HL-60 (cell line): ENCODE data around the gene NCK2.

ENCODE experiments used
- DNase-seq, 2 experiments: peaks; one replicate each; pipeline ENCODE4 v3.0.0-alpha.2; 2010 to 2020; ENCODE audit warnings: low read depth in 1 of 2, low spot score in 1 of 2
- H3K27ac ChIP-seq: fragments of 250-450 bp; sonication (Bioruptor Pico); replicated peaks from 2 replicates; pipeline ENCODE4 v1.5.1; 2020; ENCODE audit warnings: mild to moderate bottlenecking, moderate library complexity
- H3K27me3 ChIP-seq: fragments of 250-450 bp; sonication (Bioruptor Pico); 2 replicates; pipeline ENCODE4 v1.5.1; 2021; ENCODE audit warnings: mild to moderate bottlenecking, moderate library complexity; ENCODE audit not compliant: insufficient read depth, poor library complexity, severe bottlenecking
- H3K4me3 ChIP-seq: replicated peaks from 2 replicates; pipeline ENCODE4 v1.5.1; 2011; ENCODE audit warnings: mild to moderate bottlenecking, control low read depth, low read length; ENCODE audit not compliant: insufficient read depth
- GABPA ChIP-seq: IDR thresholded peaks from 2 replicates; pipeline ENCODE4 v1.6.1; 2012; ENCODE audit warnings: low read depth
- POLR2AphosphoS5 ChIP-seq: IDR thresholded peaks from 2 replicates; pipeline ENCODE4 v1.6.1; 2012; ENCODE audit warnings: low read depth
- SPI1 ChIP-seq: IDR thresholded peaks from 2 replicates; pipeline ENCODE4 v1.6.1; 2012; ENCODE audit warnings: low read depth, mild to moderate bottlenecking, borderline replicate concordance
- TF ChIP-seq, protein P1 (sequence below): IDR thresholded peaks from one replicate; pipeline ENCODE4 v1.5.1; 2011; ENCODE audit warnings: low read length, control low read depth, inconsistent platforms; ENCODE audit not compliant: insufficient read depth
- TF ChIP-seq, protein P2 (sequence below): IDR thresholded peaks from 2 replicates; pipeline ENCODE4 v1.6.1; 2012; ENCODE audit warnings: low read depth; ENCODE audit not compliant: insufficient replicate concordance

Gene NCK2

DNA sequence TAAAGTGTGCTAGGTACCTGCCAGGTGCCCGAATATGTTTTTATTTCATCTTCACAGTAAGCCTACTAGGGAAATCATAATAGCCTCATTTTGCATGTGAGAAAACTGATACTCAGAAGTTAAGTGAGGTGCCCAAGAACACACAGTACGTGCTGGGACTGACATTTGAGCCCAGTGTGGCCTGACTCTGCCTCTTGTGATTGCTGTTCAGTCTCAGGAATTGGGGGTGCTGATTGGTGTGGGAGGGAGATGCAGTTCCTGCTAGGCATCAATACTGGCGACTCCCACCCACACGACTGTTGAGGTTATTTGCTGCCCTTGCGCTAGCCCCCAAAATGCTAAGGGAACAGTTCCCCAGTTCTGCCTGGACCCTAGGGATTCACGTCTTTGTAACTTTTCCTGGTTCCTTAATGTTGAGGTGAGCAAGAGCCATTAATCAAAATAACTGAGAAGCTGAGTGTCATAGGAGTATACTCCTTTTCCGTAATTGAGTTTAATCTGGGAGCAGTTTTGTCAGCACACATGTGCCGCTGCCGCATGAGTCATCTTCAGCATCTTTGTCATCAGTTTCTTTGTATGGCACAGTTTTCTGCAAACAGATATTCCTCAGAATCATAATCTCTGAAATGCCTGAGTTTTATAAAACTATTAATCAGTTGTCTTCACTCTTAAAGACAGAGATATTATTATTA, 120.7 kb downstream of the NCK2 start:
- Histone ChIP-seq H3K27me3 (no peaks in the 10 kb centered on the region), H3K27ac (no peak overlapping the region), H3K4me3 (no peak overlapping the region)
- TF ChIP-seq SPI1, result no peak
- TF ChIP-seq, protein P1, sequence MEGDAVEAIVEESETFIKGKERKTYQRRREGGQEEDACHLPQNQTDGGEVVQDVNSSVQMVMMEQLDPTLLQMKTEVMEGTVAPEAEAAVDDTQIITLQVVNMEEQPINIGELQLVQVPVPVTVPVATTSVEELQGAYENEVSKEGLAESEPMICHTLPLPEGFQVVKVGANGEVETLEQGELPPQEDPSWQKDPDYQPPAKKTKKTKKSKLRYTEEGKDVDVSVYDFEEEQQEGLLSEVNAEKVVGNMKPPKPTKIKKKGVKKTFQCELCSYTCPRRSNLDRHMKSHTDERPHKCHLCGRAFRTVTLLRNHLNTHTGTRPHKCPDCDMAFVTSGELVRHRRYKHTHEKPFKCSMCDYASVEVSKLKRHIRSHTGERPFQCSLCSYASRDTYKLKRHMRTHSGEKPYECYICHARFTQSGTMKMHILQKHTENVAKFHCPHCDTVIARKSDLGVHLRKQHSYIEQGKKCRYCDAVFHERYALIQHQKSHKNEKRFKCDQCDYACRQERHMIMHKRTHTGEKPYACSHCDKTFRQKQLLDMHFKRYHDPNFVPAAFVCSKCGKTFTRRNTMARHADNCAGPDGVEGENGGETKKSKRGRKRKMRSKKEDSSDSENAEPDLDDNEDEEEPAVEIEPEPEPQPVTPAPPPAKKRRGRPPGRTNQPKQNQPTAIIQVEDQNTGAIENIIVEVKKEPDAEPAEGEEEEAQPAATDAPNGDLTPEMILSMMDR, result no peak
- TF ChIP-seq, protein P2, sequence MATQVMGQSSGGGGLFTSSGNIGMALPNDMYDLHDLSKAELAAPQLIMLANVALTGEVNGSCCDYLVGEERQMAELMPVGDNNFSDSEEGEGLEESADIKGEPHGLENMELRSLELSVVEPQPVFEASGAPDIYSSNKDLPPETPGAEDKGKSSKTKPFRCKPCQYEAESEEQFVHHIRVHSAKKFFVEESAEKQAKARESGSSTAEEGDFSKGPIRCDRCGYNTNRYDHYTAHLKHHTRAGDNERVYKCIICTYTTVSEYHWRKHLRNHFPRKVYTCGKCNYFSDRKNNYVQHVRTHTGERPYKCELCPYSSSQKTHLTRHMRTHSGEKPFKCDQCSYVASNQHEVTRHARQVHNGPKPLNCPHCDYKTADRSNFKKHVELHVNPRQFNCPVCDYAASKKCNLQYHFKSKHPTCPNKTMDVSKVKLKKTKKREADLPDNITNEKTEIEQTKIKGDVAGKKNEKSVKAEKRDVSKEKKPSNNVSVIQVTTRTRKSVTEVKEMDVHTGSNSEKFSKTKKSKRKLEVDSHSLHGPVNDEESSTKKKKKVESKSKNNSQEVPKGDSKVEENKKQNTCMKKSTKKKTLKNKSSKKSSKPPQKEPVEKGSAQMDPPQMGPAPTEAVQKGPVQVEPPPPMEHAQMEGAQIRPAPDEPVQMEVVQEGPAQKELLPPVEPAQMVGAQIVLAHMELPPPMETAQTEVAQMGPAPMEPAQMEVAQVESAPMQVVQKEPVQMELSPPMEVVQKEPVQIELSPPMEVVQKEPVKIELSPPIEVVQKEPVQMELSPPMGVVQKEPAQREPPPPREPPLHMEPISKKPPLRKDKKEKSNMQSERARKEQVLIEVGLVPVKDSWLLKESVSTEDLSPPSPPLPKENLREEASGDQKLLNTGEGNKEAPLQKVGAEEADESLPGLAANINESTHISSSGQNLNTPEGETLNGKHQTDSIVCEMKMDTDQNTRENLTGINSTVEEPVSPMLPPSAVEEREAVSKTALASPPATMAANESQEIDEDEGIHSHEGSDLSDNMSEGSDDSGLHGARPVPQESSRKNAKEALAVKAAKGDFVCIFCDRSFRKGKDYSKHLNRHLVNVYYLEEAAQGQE, result no peak
- DNase-seq, result no peak

DNA sequence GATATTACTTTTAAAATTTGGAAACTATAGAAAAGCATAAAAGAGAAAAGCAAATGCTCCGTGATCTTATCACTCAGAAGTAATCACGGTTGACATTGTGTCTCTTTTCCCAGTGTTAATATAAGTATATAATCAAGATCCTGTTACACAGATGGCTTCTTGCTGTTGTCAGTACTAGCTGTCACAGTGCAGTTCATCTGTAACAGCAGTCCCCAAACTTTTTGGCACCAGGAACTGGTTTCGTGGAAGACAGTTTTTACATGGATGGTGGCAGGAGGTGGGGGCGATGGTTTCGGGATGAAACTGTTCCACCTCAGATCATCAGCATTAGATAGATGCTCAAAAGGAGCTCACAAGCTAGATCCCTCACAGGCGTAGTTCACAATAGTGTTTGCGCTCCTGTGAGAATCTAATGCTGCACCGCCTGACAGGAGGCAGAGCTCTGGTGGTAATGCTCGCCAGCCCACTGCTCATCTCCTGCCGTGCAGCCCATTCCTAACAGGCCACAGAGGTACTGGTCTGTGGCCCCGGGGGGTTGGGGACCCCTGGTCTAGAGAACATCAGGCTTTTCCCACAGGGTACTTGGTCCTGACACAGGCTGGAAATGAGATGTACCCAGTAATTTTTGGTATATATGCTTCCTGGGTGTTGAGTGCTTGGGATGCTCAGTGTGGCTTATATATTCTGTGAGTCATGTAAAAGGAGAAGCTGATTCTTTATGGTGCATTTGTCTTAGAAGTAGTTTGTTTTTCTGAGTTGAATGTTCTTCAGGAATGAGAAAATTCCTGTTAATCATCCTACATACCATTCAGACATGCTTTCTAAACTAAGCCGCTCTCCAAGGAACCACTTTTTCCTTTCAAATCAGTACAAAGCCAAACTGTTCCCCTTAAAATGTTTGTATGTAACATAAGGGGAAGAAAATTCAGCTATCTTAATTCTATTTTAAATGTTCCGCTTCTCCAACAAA, 121.8 kb downstream of the NCK2 start:
- TF ChIP-seq SPI1, result no peak
- TF ChIP-seq GABPA, result no peak
- Histone ChIP-seq H3K4me3 (no peak overlapping the region), H3K27ac (no peak overlapping the region), H3K27me3 (no peaks in the 10 kb centered on the region)
- no peak for DNase-seq

DNA sequence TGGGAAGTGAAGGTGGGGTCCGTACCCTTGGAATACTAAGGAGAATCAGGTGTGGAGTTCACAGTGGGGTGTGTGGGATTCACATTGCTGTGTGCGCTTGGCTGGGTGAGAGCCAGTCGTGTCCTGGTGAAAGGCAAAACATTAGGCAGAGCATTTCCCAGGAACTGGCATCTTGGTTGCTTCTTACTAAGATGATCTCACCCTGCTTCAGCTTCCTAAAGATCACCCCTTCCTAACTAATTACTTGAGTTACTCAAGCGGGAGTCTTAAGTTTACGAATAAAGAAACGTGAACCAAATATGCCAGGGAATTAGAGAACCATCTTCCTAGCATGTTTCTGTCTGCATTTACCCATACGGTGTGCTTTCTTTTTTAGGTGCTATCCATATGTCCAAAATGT, 122.9 kb downstream of the NCK2 start:
- no peak for TF ChIP-seq SPI1
- TF ChIP-seq, protein P2, result no peak
- no peak for TF ChIP-seq POLR2AphosphoS5
- TF ChIP-seq GABPA, result no peak
- TF ChIP-seq, protein P1, result no peak
- 0 out of 2 replicates have a peak overlapping the region, but pooled peaks have one; percentile 23 for H3K27ac ChIP-seq
- no peak for DNase-seq

DNA sequence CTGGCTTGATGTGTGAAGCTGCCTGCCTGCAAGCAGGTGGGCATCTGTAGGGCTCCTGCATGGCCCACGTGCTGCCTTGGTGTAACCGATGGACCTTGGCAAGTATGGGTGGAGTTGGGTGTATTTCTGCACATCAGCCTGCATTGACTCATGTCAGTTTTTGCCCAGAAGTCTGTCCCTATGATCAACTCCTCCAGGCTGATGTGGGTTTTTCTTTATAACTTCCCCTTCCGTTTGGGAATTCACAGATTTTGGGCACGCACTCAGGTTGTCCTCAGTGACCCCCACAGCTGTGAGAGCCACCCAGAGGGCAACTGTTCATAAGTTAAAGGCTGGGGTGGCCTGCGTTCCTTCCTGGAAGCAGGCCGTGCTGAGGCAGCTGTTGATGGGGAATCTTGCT, 123.3 kb downstream of the NCK2 start:
- TF ChIP-seq POLR2AphosphoS5, result peak; percentile 47; the same call in 1 of the 2 replicates
- TF ChIP-seq, protein P2, result no peak
- no peak for TF ChIP-seq GABPA
- DNase-seq, result peak in 1 of 2 experiments; percentile 23
- H3K27me3 ChIP-seq, result no peaks in the 10 kb centered on the region
- H3K4me3 ChIP-seq, result no peak overlapping the region
- H3K27ac ChIP-seq, result 0 out of 2 replicates have a peak overlapping the region, but pooled peaks have one; percentile 23

More for the DNA sequence above, 122.9 kb downstream of the NCK2 start:
- H3K4me3 ChIP-seq, result no peak overlapping the region
- no peaks in the 10 kb centered on the region for H3K27me3 ChIP-seq
